Memory B cell (primary cell): Measurements from ENCODE around the gene RBP5.

ENCODE experiments used
- ATAC-seq: fragments of 150-1000 bp; cut with Tn5 transposase; 2 replicates; pipeline ENCODE4 v1.10.0; 2021; ENCODE audit warnings: low read depth, mild to moderate bottlenecking, moderate library complexity
- DNase-seq, 2 donors: peaks; one replicate each; pipeline ENCODE4 v3.0.0; 2022; ENCODE audit warnings: low spot score in 2 of 2
- H3K27ac Mint-ChIP-seq: one replicate; pipeline ENCODE4 v1.8.0; 2022; ENCODE audit warnings: mild to moderate bottlenecking, moderate library complexity, mixed read lengths
- H3K27me3 Mint-ChIP-seq: one replicate; pipeline ENCODE4 v1.8.0; 2022; ENCODE audit warnings: mixed read lengths
- H3K36me3 Mint-ChIP-seq: one replicate; pipeline ENCODE4 v1.8.0; 2022; ENCODE audit warnings: mild to moderate bottlenecking, mixed read lengths
- H3K4me1 Mint-ChIP-seq: one replicate; pipeline ENCODE4 v1.8.0; 2022; ENCODE audit warnings: mixed read lengths
- H3K4me3 Mint-ChIP-seq: one replicate; pipeline ENCODE4 v1.8.0; 2022; ENCODE audit warnings: mild to moderate bottlenecking, moderate library complexity, mixed read lengths
- H3K9me3 Mint-ChIP-seq: one replicate; pipeline ENCODE4 v1.8.0; 2022; ENCODE audit warnings: mixed read lengths

RBP5 gene

GRCh38 chr12:7141351-7142005, 12.8 kb upstream of the RBP5 start:
- H3K27ac Mint-ChIP-seq, result no peak overlapping the region
- ATAC-seq (no peak), DNase-seq (no peak)
- H3K27me3 Mint-ChIP-seq, result no peaks in the 10 kb centered on the region
- peaks cover 37% of the 10 kb centered on the region for H3K36me3 Mint-ChIP-seq
- peaks cover 3% of the 10 kb centered on the region for H3K4me1 Mint-ChIP-seq
- no peaks in the 10 kb centered on the region for H3K9me3 Mint-ChIP-seq
- H3K4me3 Mint-ChIP-seq, result no peak overlapping the region

GRCh38 chr12:7139200-7139599, 10.5 kb upstream of the RBP5 start:
- H3K4me1 Mint-ChIP-seq, result peaks cover 3% of the 10 kb centered on the region
- H3K36me3 Mint-ChIP-seq, result peaks cover 45% of the 10 kb centered on the region
- H3K27ac Mint-ChIP-seq, result no peak overlapping the region
- ATAC-seq (no peak), DNase-seq (no peak)
- H3K4me3 Mint-ChIP-seq, result no peak overlapping the region
- no peaks in the 10 kb centered on the region for H3K27me3 Mint-ChIP-seq
- no peaks in the 10 kb centered on the region for H3K9me3 Mint-ChIP-seq

DNA sequence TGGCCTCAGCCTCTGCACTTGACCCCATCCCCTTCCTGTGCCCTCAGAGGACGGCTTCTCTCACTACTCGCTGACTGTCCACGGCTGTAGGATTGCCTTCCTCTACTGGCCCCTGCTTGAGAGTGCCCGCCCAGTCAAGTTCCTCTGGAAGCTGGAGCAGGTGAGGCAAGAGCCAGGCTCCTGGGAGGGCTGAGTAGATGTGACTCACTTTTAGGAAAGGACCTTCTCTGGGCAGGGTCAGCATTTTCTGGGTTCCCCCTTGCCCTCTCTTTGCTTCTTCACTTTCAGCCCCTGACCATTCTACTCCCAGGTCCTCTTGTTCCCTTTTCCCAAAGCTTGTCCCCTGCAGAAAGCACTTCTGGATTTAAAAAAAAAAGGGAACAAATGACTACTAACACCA, 9.2 kb upstream of the RBP5 start:
- Mint-ChIP-seq H3K36me3 (peaks cover 42% of the 10 kb centered on the region), H3K27ac (no peak overlapping the region), H3K4me3 (no peak overlapping the region), H3K27me3 (no peaks in the 10 kb centered on the region), H3K9me3 (no peaks in the 10 kb centered on the region), H3K4me1 (peaks cover 3% of the 10 kb centered on the region)
- ATAC-seq, result no peak
- no peak for DNase-seq

- H3K4me1 Mint-ChIP-seq, result peaks cover 12% of the 10 kb centered on the region
- DNase-seq (no peak), ATAC-seq (no peak)
- no peaks in the 10 kb centered on the region for H3K9me3 Mint-ChIP-seq
- no peak overlapping the region for H3K27ac Mint-ChIP-seq
- no peaks in the 10 kb centered on the region for H3K27me3 Mint-ChIP-seq
- H3K4me3 Mint-ChIP-seq, result no peak overlapping the region
- peaks cover 34% of the 10 kb centered on the region for H3K36me3 Mint-ChIP-seq
Measured at GRCh38 chr12:7136676-7137075, 8.0 kb upstream of the RBP5 start.

GRCh38 chr12:7136071-7136470, 7.4 kb upstream of the RBP5 start:
- no peaks in the 10 kb centered on the region for H3K27me3 Mint-ChIP-seq
- H3K36me3 Mint-ChIP-seq, result peaks cover 31% of the 10 kb centered on the region
- H3K4me1 Mint-ChIP-seq, result peaks cover 18% of the 10 kb centered on the region
- no peak overlapping the region for H3K4me3 Mint-ChIP-seq
- DNase-seq, result no peak
- no peak for ATAC-seq
- no peak overlapping the region for H3K27ac Mint-ChIP-seq
- H3K9me3 Mint-ChIP-seq, result no peaks in the 10 kb centered on the region

- H3K9me3 Mint-ChIP-seq, result no peaks in the 10 kb centered on the region
- H3K27ac Mint-ChIP-seq, result no peak overlapping the region
- DNase-seq, result no peak
- H3K36me3 Mint-ChIP-seq, result peaks cover 28% of the 10 kb centered on the region
- no peak overlapping the region for H3K4me3 Mint-ChIP-seq
- peaks cover 24% of the 10 kb centered on the region for H3K4me1 Mint-ChIP-seq
- no peak for ATAC-seq
- no peaks in the 10 kb centered on the region for H3K27me3 Mint-ChIP-seq
Measured at GRCh38 chr12:7134396-7135166, 5.9 kb upstream of the RBP5 start.

DNA sequence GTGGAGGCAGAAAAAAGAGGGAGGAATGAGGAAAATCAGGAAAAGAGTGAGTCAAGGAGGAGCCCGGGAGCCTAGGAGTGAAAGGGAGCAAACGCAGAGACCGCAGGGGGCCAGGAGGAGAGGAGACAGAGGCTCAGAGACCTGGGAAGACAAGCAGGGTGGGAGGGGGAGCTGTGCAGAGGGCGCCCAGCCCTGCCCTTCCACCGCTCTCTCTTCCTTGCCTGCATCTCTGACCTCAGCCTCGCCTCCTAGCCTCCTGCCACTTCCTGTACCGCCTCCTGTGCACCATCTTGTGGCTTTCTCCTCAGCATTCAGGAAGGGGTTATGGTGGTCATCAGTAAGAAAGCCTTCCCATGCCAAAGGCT, 2.8 kb upstream of the RBP5 start:
- peak overlapping the region; percentile 54 for H3K27ac Mint-ChIP-seq
- H3K36me3 Mint-ChIP-seq, result peaks cover 14% of the 10 kb centered on the region
- ATAC-seq (no peak), DNase-seq (no peak)
- H3K4me1 Mint-ChIP-seq, result peaks cover 24% of the 10 kb centered on the region
- H3K9me3 Mint-ChIP-seq, result no peaks in the 10 kb centered on the region
- no peaks in the 10 kb centered on the region for H3K27me3 Mint-ChIP-seq
- H3K4me3 Mint-ChIP-seq, result peak overlapping the region; percentile 95

- peak; percentile 16 for ATAC-seq
- H3K9me3 Mint-ChIP-seq, result no peaks in the 10 kb centered on the region
- peaks cover 10% of the 10 kb centered on the region for H3K36me3 Mint-ChIP-seq
- peaks cover 24% of the 10 kb centered on the region for H3K4me1 Mint-ChIP-seq
- H3K4me3 Mint-ChIP-seq, result peak overlapping the region; percentile 95
- peak in 1 of 2 donors; percentile 37 for DNase-seq
- H3K27me3 Mint-ChIP-seq, result no peaks in the 10 kb centered on the region
- H3K27ac Mint-ChIP-seq, result peak overlapping the region; percentile 54
Measured at GRCh38 chr12:7130701-7131501, 2.2 kb upstream of the RBP5 start.

- Mint-ChIP-seq H3K4me3 (peak within 1 kb of the TSS; percentile 95), H3K27ac (peak within 1 kb of the TSS; percentile 54), H3K27me3 (no peaks in the 10 kb centered on the region), H3K36me3 (peaks cover 3% of the 10 kb centered on the region), H3K4me1 (peaks cover 24% of the 10 kb centered on the region), H3K9me3 (no peaks in the 10 kb centered on the region)
- DNase-seq (peak; percentile 75 to 79), ATAC-seq (peak; percentile 91)
Measured at GRCh38 chr12:7129872-7130691, 1.4 kb upstream of the RBP5 start, which contains the start of gene CLSTN3. Gene CLSTN3 (plus strand): TSS chr12:7130371. CDS start chr12:7130649, 278 bp downstream.

- H3K4me3 Mint-ChIP-seq, result peak overlapping the region; percentile 95
- no peak for ATAC-seq
- no peaks in the 10 kb centered on the region for H3K9me3 Mint-ChIP-seq
- peaks cover 24% of the 10 kb centered on the region for H3K4me1 Mint-ChIP-seq
- H3K36me3 Mint-ChIP-seq, result no peaks in the 10 kb centered on the region
- DNase-seq, result no peak
- peak overlapping the region; percentile 54 for H3K27ac Mint-ChIP-seq
- no peaks in the 10 kb centered on the region for H3K27me3 Mint-ChIP-seq
Measured at GRCh38 chr12:7129287-7129871, 690 bp upstream of the RBP5 start.

DNA sequence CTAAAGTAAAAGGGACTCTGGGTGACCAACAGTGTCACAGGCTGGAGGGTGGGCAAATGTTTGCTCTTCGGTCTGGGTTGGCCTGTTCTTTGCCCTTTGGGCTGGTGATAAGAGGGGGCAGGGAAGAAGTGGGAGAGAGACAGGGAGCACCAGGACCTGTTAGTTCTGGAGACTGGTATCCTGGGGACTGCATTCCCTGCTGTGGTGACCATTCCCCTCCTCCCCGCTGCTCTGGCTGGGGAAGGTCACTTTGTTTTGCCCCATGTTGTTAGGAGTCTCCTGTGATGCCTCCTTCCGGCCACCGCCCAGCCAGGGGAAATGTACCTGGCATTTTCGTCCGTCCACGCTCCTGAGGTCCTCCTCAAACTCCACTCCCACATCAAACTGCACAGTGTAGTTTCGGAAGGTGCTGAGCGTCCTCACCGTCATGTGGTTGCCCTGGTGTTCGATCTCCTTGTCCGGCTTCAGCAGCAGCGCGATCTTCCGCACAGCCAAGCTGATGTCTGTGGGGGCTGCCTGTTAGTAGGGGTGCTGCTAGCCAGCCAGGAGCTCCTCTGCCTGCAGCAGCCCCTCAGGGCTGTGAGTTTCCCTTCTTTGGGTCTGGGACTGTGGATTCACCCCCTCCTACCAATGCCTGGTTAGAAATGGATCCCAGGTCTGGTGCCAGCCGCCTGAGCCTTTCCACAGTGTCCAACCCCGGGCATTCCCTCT, 618 bp downstream of the RBP5 start:
- peak overlapping the region; percentile 75 for H3K4me3 Mint-ChIP-seq
- DNase-seq, result no peak

GRCh38 chr12:7125632-7126227, 3.0 kb downstream of the RBP5 start:
- no peak for ATAC-seq
- Mint-ChIP-seq H3K36me3 (peaks cover 2% of the 10 kb centered on the region), H3K27ac (peak overlapping the region; percentile 7), H3K9me3 (no peaks in the 10 kb centered on the region), H3K4me1 (peaks cover 2% of the 10 kb centered on the region), H3K4me3 (no peak overlapping the region), H3K27me3 (no peaks in the 10 kb centered on the region)
- no peak for DNase-seq

More for the DNA sequence above, 618 bp downstream of the RBP5 start:
- Mint-ChIP-seq H3K9me3 (no peaks in the 10 kb centered on the region), H3K4me1 (peaks cover 24% of the 10 kb centered on the region), H3K36me3 (no peaks in the 10 kb centered on the region), H3K27me3 (no peaks in the 10 kb centered on the region), H3K27ac (no peak overlapping the region)
- ATAC-seq, result no peak
